HG03520 (cell line): ENCODE results near the gene MAG.

ENCODE experiments used
- ATAC-seq: cut with Tn5 transposase; IDR thresholded peaks from one replicate; pipeline ENCODE4 v1.9.1; 2021; ENCODE audit warnings: mild to moderate bottlenecking, moderate library complexity; ENCODE audit not compliant: unreplicated experiment

Gene MAG

GRCh38 chr19:35264268-35265125 is 27.5 kb upstream of the MAG start:
- no peak for ATAC-seq

- ATAC-seq: no peak
Observed at GRCh38 chr19:35265126-35265899, 26.6 kb upstream of the MAG start.

GRCh38 chr19:35265900-35266519 is 26.0 kb upstream of the MAG start:
- ATAC-seq: no peak

GRCh38 chr19:35266520-35267352 is 25.2 kb upstream of the MAG start:
- ATAC-seq: no peak

- no peak for ATAC-seq
Observed at GRCh38 chr19:35267353-35267817, 24.6 kb upstream of the MAG start.

- peak; percentile 34 for ATAC-seq
Observed at GRCh38 chr19:35267818-35268535, 24.0 kb upstream of the MAG start.

- ATAC-seq: no peak
Observed at GRCh38 chr19:35268536-35269437, 23.2 kb upstream of the MAG start, which contains the start of gene USF2. TSS of gene USF2 (plus strand) at chr19:35268962. CDS start at chr19:35269102, 140 bp downstream.

- peak; percentile 43 for ATAC-seq
Observed at GRCh38 chr19:35269438-35270117, 22.4 kb upstream of the MAG start.

- no peak for ATAC-seq
Observed at GRCh38 chr19:35270381-35270811, 21.6 kb upstream of the MAG start.

GRCh38 chr19:35271546-35271945 is 20.4 kb upstream of the MAG start:
- no peak for ATAC-seq

GRCh38 chr19:35272122-35272719 is 19.7 kb upstream of the MAG start:
- ATAC-seq: no peak

- ATAC-seq: no peak
Observed at GRCh38 chr19:35272954-35273649, 18.9 kb upstream of the MAG start.

GRCh38 chr19:35273686-35274259 is 18.2 kb upstream of the MAG start:
- ATAC-seq: no peak

GRCh38 chr19:35274323-35274722 is 17.6 kb upstream of the MAG start:
- no peak for ATAC-seq

- ATAC-seq: no peak
Observed at GRCh38 chr19:35276706-35277281, 15.2 kb upstream of the MAG start.

GRCh38 chr19:35278578-35279284 is 13.2 kb upstream of the MAG start:
- no peak for ATAC-seq
